Central memory CD8-positive, alpha-beta T cell (primary cell): Measurements from ENCODE around the gene CHMP5.

Experiments
- ATAC-seq: fragments of 150-1000 bp; cut with Tn5 transposase; replicated peaks from 2 replicates; pipeline ENCODE4 v1.10.0; 2022; ENCODE audit warnings: mild to moderate bottlenecking, moderate FRiP score, moderate number of reproducible peaks; ENCODE audit not compliant: poor library complexity, severe bottlenecking; ENCODE audit errors: extremely low read depth
- DNase-seq, 2 donors: peaks; one replicate each; pipeline ENCODE4 v3.0.0; 2021; ENCODE audit warnings: low spot score in 2 of 2
- H3K27ac Mint-ChIP-seq: one replicate; pipeline ENCODE4 v1.8.0; 2022; ENCODE audit warnings: low read depth, mild to moderate bottlenecking, moderate library complexity, mixed read lengths
- H3K27me3 Mint-ChIP-seq: one replicate; pipeline ENCODE4 v1.8.0; 2022; ENCODE audit warnings: mixed read lengths
- H3K36me3 Mint-ChIP-seq: one replicate; pipeline ENCODE4 v1.8.0; 2022; ENCODE audit warnings: mild to moderate bottlenecking, moderate library complexity, mixed read lengths; ENCODE audit not compliant: insufficient read depth
- H3K4me1 Mint-ChIP-seq: one replicate; pipeline ENCODE4 v1.8.0; 2022; ENCODE audit warnings: mixed read lengths
- H3K4me3 Mint-ChIP-seq: one replicate; pipeline ENCODE4 v1.8.0; 2022; ENCODE audit warnings: mild to moderate bottlenecking, moderate library complexity, mixed read lengths
- H3K9me3 Mint-ChIP-seq: one replicate; pipeline ENCODE4 v1.8.0; 2022; ENCODE audit warnings: mixed read lengths

Gene CHMP5

DNA sequence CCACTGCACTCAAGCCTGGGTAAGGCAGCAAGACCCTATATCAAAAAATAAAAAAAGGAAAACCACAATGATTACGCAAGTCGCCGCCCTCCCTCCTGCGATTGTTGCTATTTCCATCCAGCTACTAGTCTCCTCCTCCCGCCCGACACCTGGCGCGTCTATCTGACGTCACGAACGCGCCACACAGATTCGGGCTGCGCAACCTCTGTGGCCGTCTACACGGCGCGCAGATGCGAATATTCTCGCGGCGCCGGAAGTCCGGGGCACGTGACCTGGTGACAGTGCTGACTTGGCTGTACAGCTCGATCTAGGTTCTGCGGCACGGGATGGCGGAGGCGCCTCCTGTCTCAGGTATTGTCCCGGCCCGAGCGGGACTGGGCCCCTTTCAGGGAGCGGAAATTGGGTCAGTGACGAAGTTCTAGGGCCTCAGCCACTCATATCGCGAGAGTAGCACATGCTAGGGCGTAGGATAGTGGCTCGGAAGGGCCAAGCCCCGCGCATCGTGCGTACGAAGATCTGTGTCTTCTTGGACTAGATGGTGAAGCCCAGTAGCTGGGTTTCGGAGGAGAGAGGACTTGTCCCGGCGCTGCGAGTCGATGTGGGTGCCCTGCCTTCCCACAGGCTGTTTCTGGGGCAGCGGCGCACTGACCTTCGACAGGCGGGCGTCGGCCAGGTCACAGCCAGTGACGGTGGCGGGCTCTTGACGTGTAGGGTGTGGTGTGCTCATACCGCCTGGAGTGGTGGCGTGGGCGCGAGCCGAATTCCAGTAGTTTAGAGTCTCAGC lies 25.6 kb downstream of the CHMP5 start, which contains the start of gene NFX1:
TSS of gene NFX1 (plus strand) at position 270 of the 784 bp plus-strand sequence. CDS start at position 327, 57 bp downstream.
- ATAC-seq (peak; percentile 88), DNase-seq (peak; percentile 95 to 99)
- Mint-ChIP-seq H3K36me3 (peaks cover 26% of the 10 kb centered on the region), H3K27me3 (no peaks in the 10 kb centered on the region), H3K4me1 (peaks cover 36% of the 10 kb centered on the region), H3K9me3 (no peaks in the 10 kb centered on the region), H3K4me3 (peak within 1 kb of the TSS; percentile 84), H3K27ac (peak within 1 kb of the TSS; percentile 97)

- H3K27me3 Mint-ChIP-seq: no peaks in the 10 kb centered on the region
- H3K4me1 Mint-ChIP-seq: peaks cover 38% of the 10 kb centered on the region
These were observed 26.2 kb downstream of the CHMP5 start for GRCh38 chr9:33291031-33291397.

DNA sequence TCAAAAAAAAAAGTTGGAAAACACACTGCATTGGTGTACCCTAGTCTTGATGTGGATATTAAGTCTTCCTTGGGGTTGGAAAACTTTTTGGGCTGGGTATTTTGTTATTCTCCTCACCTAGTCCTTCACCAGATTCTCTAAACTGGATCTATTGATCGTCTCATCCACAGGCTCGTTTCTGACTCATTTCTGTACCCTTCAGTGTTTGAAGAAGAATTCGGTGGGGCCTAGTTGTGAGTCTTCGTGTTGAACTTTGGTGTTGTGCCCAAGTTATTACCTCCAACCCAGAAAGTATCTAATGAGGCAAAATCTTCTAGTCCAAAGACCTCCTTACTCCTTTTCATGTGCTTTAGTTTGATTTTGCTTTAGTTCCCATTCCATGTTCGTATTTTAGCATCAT lies 27.1 kb downstream of the CHMP5 start:
- H3K36me3 Mint-ChIP-seq: peaks cover 35% of the 10 kb centered on the region
- H3K27me3 Mint-ChIP-seq: no peaks in the 10 kb centered on the region
- ATAC-seq (no peak), DNase-seq (no peak)
- H3K27ac Mint-ChIP-seq: peak overlapping the region; percentile 97
- H3K4me3 Mint-ChIP-seq: peak overlapping the region; percentile 84
- H3K4me1 Mint-ChIP-seq: peaks cover 47% of the 10 kb centered on the region
- H3K9me3 Mint-ChIP-seq: no peaks in the 10 kb centered on the region

More at GRCh38 chr9:33291031-33291397, 26.2 kb downstream of the CHMP5 start:
- H3K9me3 Mint-ChIP-seq: no peaks in the 10 kb centered on the region
- no peak for ATAC-seq
- DNase-seq: no peak
- H3K27ac Mint-ChIP-seq: peak overlapping the region; percentile 97
- H3K4me3 Mint-ChIP-seq: peak overlapping the region; percentile 84
- H3K36me3 Mint-ChIP-seq: peaks cover 27% of the 10 kb centered on the region

DNA sequence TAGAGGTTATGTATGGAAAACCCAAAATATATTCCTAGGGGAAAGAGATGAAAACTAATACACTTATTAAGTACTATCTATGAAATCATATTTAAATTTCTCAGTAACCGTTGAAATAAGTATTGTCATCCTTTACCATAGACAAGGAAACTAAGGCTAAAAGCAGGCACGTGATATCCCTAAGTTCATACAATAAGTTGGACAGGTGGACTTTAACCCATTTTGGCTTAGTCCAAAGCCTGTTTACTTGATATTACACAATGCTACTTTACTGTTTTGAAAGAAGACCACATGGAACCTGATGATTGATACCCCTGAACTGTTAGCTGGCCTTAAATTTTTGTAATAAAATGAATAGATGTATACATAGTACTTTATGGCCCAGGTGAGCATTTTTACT lies 28.9 kb downstream of the CHMP5 start:
- no peaks in the 10 kb centered on the region for H3K27me3 Mint-ChIP-seq
- no peak for DNase-seq
- H3K4me3 Mint-ChIP-seq: no peak overlapping the region
- peak overlapping the region; percentile 75 for H3K27ac Mint-ChIP-seq
- ATAC-seq: no peak
- H3K4me1 Mint-ChIP-seq: peaks cover 66% of the 10 kb centered on the region
- peaks cover 47% of the 10 kb centered on the region for H3K36me3 Mint-ChIP-seq
- H3K9me3 Mint-ChIP-seq: no peaks in the 10 kb centered on the region

DNA sequence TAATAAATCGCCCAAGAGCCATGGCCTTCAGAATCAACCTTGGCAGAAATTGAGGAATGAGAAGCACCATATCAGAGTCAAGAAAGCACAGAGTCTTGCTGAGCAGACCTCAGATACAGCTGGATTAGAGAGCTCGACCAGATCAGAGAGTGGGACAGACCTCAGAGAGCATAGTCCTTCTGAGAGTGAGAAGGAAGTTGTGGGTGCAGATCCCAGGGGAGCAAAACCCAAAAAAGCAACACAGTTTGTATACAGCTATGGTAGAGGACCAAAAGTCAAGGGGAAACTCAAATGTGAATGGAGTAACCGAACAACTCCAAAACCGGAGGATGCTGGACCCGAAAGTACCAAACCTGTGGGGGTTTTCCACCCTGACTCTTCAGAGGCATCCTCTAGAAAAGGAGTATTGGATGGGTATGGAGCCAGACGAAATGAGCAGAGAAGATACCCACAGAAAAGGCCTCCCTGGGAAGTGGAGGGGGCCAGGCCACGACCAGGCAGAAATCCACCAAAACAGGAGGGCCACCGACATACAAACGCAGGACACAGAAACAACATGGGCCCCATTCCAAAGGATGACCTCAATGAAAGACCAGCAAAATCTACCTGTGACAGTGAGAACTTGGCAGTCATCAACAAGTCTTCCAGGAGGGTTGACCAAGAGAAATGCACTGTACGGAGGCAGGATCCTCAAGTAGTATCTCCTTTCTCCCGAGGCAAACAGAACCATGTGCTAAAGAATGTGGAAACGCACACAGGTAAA lies 30.0 kb downstream of the CHMP5 start:
- no peaks in the 10 kb centered on the region for H3K9me3 Mint-ChIP-seq
- no peak for ATAC-seq
- no peak overlapping the region for H3K27ac Mint-ChIP-seq
- no peak overlapping the region for H3K4me3 Mint-ChIP-seq
- H3K36me3 Mint-ChIP-seq: peaks cover 55% of the 10 kb centered on the region
- peaks cover 74% of the 10 kb centered on the region for H3K4me1 Mint-ChIP-seq
- H3K27me3 Mint-ChIP-seq: no peaks in the 10 kb centered on the region
- no peak for DNase-seq

DNA sequence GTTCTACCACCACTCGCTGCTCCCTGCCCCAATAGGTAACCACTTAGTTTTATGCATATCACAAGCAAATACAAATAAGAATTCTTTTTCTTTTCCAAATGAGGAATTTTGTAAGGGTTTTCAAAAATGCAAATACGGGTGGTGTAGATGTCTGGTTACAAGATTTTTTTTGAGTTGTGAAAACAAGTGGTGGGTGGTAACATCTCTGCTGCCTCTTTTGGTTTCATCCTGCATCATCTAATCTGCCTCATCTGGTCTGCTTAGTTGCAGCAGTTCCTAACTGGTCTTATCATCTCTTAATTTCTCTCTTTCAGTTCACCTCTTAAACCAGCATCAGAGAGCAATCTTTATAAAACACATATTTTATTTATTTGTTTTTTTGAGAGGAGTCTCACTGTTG lies 30.7 kb downstream of the CHMP5 start:
- H3K27me3 Mint-ChIP-seq: no peaks in the 10 kb centered on the region
- peaks cover 75% of the 10 kb centered on the region for H3K4me1 Mint-ChIP-seq
- no peak overlapping the region for H3K4me3 Mint-ChIP-seq
- peaks cover 52% of the 10 kb centered on the region for H3K36me3 Mint-ChIP-seq
- H3K9me3 Mint-ChIP-seq: no peaks in the 10 kb centered on the region
- no peak overlapping the region for H3K27ac Mint-ChIP-seq
- no peak for ATAC-seq
- DNase-seq: no peak

- DNase-seq (no peak), ATAC-seq (peak; percentile 56)
- peak overlapping the region; percentile 12 for H3K27ac Mint-ChIP-seq
- H3K9me3 Mint-ChIP-seq: no peaks in the 10 kb centered on the region
- H3K36me3 Mint-ChIP-seq: peaks cover 56% of the 10 kb centered on the region
- H3K4me3 Mint-ChIP-seq: peak overlapping the region; percentile 1
- no peaks in the 10 kb centered on the region for H3K27me3 Mint-ChIP-seq
- H3K4me1 Mint-ChIP-seq: peaks cover 67% of the 10 kb centered on the region
These were observed 32.6 kb downstream of the CHMP5 start for GRCh38 chr9:33297432-33297831.

GRCh38 chr9:33300546-33300945 lies 35.7 kb downstream of the CHMP5 start:
- H3K36me3 Mint-ChIP-seq: peaks cover 63% of the 10 kb centered on the region
- peaks cover 48% of the 10 kb centered on the region for H3K4me1 Mint-ChIP-seq
- DNase-seq: no peak
- no peak for ATAC-seq
- no peaks in the 10 kb centered on the region for H3K27me3 Mint-ChIP-seq
- no peak overlapping the region for H3K4me3 Mint-ChIP-seq
- no peak overlapping the region for H3K27ac Mint-ChIP-seq
- H3K9me3 Mint-ChIP-seq: no peaks in the 10 kb centered on the region

GRCh38 chr9:33304362-33304761 lies 39.5 kb downstream of the CHMP5 start:
- Mint-ChIP-seq H3K9me3 (no peaks in the 10 kb centered on the region), H3K36me3 (peaks cover 58% of the 10 kb centered on the region), H3K4me3 (no peak overlapping the region), H3K27me3 (no peaks in the 10 kb centered on the region), H3K4me1 (peaks cover 12% of the 10 kb centered on the region), H3K27ac (no peak overlapping the region)
- ATAC-seq (no peak), DNase-seq (no peak)

DNA sequence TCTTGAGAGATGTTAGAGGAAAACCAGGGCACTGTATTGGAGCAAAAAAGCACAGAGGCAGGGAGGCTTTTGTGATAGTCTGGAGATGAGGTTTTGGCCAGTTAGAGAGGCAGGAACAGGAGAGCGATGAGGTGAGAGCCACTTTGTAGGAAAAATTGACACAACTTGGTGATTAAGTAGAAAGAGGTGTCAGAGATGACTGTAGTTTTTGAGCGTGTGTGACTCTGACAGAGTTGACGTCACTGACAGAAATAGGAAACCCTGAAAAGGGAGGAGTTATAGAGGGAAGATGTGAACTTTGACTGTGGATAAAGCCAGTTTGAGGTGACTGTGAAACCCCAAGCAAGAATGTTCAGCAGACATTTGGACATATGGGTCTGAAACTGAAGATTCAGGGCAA lies 41.2 kb downstream of the CHMP5 start:
- DNase-seq (no peak), ATAC-seq (no peak)
- Mint-ChIP-seq H3K27me3 (no peaks in the 10 kb centered on the region), H3K4me3 (no peak overlapping the region), H3K4me1 (peaks cover 7% of the 10 kb centered on the region), H3K27ac (no peak overlapping the region), H3K36me3 (peaks cover 53% of the 10 kb centered on the region), H3K9me3 (no peaks in the 10 kb centered on the region)

GRCh38 chr9:33307067-33307466 lies 42.2 kb downstream of the CHMP5 start:
- ATAC-seq: no peak
- no peak for DNase-seq
- Mint-ChIP-seq H3K36me3 (peaks cover 55% of the 10 kb centered on the region), H3K4me3 (no peak overlapping the region), H3K4me1 (peaks cover 6% of the 10 kb centered on the region), H3K9me3 (no peaks in the 10 kb centered on the region), H3K27ac (no peak overlapping the region), H3K27me3 (no peaks in the 10 kb centered on the region)

GRCh38 chr9:33309903-33310302 lies 45.1 kb downstream of the CHMP5 start:
- ATAC-seq (no peak), DNase-seq (no peak)
- Mint-ChIP-seq H3K27ac (no peak overlapping the region), H3K9me3 (no peaks in the 10 kb centered on the region), H3K4me3 (no peak overlapping the region), H3K4me1 (peaks cover 6% of the 10 kb centered on the region), H3K36me3 (peaks cover 61% of the 10 kb centered on the region), H3K27me3 (no peaks in the 10 kb centered on the region)

DNA sequence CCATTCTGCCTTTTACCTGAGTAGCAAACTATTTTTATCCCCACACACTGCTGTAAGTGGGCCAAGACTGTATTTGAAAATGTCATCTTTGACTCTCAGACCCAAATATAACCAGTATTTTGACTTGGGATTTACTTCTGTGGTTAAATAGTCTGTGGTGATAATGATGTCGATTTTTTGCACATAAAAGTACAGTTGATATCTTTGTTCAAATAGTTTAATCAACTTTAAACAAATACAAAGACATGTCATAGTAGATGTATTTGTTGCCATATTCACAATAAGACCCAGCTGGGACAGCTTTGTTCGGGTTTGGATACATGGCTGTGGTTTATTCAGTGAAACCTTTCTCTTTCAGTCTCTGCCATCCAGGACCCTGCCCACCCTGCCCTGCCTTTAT lies 45.9 kb downstream of the CHMP5 start:
- no peak for DNase-seq
- Mint-ChIP-seq H3K36me3 (peaks cover 70% of the 10 kb centered on the region), H3K4me3 (no peak overlapping the region), H3K27ac (peak overlapping the region; percentile 64), H3K27me3 (no peaks in the 10 kb centered on the region), H3K4me1 (peaks cover 6% of the 10 kb centered on the region), H3K9me3 (no peaks in the 10 kb centered on the region)
- ATAC-seq: no peak
